ENCODE results near the gene CYP4B1. TPM values are rescaled to one million over a fixed set of nuclear protein-coding genes. Genes with fewer than 3 reads are reported as not detected.

Gene CYP4B1
- total RNA-seq, 4 donors from 2014 or later, result 41.1 to 150 (median 113) TPM

DNA sequence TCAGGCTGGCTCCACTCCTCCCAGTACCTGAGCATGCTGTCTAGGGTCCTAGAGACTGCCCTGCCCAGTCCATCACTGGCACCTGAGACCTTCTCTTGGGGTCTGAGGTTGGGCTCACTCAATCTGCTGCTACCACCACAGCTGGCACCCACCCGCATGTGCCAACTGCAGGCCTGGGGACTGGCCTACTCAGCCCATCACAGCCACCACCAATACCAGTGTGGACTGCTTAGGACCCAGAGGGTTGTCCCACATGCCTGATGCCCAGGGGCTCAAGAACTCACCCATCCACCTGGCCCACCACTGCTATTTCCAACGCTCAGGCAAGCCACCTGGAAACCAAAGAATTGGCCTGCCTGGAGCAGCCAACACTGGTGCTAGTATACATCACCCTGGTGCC, 63.5 kb downstream of the CYP4B1 start:
- intact Hi-C loops (cut with DNase I), result no loop called here
- WGBS, result 93% methylated on average over 2 of the region's 2 CpGs
- H3K27ac ChIP-seq (replicated peaks in 1 of 4), result no peak overlapping the region
- TF ChIP-seq POLR2A (IDR thresholded peaks at IDR 0.05; ENCODE audit: low read depth) (no peak), POLR2AphosphoS5 (IDR thresholded peaks at IDR 0.05) (no peak), EP300 (IDR thresholded peaks at IDR 0.05) (no peak)
- TF ChIP-seq, protein P1, sequence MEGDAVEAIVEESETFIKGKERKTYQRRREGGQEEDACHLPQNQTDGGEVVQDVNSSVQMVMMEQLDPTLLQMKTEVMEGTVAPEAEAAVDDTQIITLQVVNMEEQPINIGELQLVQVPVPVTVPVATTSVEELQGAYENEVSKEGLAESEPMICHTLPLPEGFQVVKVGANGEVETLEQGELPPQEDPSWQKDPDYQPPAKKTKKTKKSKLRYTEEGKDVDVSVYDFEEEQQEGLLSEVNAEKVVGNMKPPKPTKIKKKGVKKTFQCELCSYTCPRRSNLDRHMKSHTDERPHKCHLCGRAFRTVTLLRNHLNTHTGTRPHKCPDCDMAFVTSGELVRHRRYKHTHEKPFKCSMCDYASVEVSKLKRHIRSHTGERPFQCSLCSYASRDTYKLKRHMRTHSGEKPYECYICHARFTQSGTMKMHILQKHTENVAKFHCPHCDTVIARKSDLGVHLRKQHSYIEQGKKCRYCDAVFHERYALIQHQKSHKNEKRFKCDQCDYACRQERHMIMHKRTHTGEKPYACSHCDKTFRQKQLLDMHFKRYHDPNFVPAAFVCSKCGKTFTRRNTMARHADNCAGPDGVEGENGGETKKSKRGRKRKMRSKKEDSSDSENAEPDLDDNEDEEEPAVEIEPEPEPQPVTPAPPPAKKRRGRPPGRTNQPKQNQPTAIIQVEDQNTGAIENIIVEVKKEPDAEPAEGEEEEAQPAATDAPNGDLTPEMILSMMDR (IDR thresholded peaks at IDR 0.05), result no peak
- peaks cover 0 to 6% (median 0%) of the 10 kb centered on the region in 4 donors for H3K36me3 ChIP-seq
- H3K9me3 ChIP-seq, result peaks cover 0 to 16% (median 8%) of the 10 kb centered on the region in 4 donors
- no peak for DNase-seq (ENCODE audit: extremely low spot score)
- no peak overlapping the region for H3K4me3 ChIP-seq
- no peaks in the 10 kb centered on the region for H3K4me1 ChIP-seq
- peaks cover 0 to 12% (median 0%) of the 10 kb centered on the region in 4 donors for H3K27me3 ChIP-seq

Other genes starting within 250 kb of the CYP4B1 start
- not detected for gene KNCN, start 247.4 kb upstream of the CYP4B1 start, total RNA-seq
- gene MKNK1, start 194.8 kb upstream of the CYP4B1 start, total RNA-seq, result 10 to 100 TPM; 27.7 to 37.0 (median 29.3) TPM
- gene MOB3C, start 182.2 kb upstream of the CYP4B1 start, total RNA-seq, result 10 to 100 TPM; 19.5 to 27.0 (median 24.4) TPM
- 10 to 100 TPM; 64.4 to 88.0 (median 68.5) TPM for gene ATPAF1, start 130.7 kb upstream of the CYP4B1 start, total RNA-seq
- gene TEX38, start 127.2 kb upstream of the CYP4B1 start, total RNA-seq, result not detected
- gene EFCAB14, start 79.9 kb upstream of the CYP4B1 start, total RNA-seq, result 100 to 1,000 TPM in 2 of 4 donors, 10 to 100 TPM in 2; 83.5 to 113 (median 104) TPM
- gene CYP4A11, start 142.4 kb downstream of the CYP4B1 start, total RNA-seq, result not detected
- gene CYP4X1, start 224.6 kb downstream of the CYP4B1 start, total RNA-seq, result 10 to 100 TPM in 1 of 4 donors, 1 to 10 TPM in 3; 3.0 to 11.2 (median 4.1) TPM

All from esophagus muscularis mucosa (tissue), 4 donors.